HEK293 (cell line): ENCODE results near the gene CCNI2.

ENCODE experiments used
- ELK4 ChIP-seq: IDR thresholded peaks from 2 replicates; pipeline ENCODE4 v1.6.1; 2011; ENCODE audit warnings: mild to moderate bottlenecking, low read depth, low read length, borderline replicate concordance
- KLF16 ChIP-seq: fragments of 450-650 bp; formaldehyde crosslinking; IDR thresholded peaks from 2 replicates; pipeline ENCODE4 v1.5.1; 2017; ENCODE audit warnings: missing biosample characterization, missing genetic modification characterization
- PBX3 ChIP-seq: sonication (generic); formaldehyde crosslinking; IDR thresholded peaks from 2 replicates; pipeline ENCODE4 v1.8.1; 2022; ENCODE audit warnings: mild to moderate bottlenecking, moderate library complexity, missing genetic modification reagents
- PRDM2 ChIP-seq: fragments of 450-650 bp; formaldehyde crosslinking; IDR thresholded peaks from 2 replicates; pipeline ENCODE4 v1.5.1; 2016; ENCODE audit warnings: missing biosample characterization, missing genetic modification characterization, borderline replicate concordance
- SP2 ChIP-seq: fragments of 450-650 bp; formaldehyde crosslinking; IDR thresholded peaks from 2 replicates; pipeline ENCODE4 v1.5.1; 2016; ENCODE audit warnings: missing biosample characterization, missing genetic modification characterization
- TRIM28 ChIP-seq: IDR thresholded peaks from 2 replicates; pipeline ENCODE4 v1.6.1; 2011; ENCODE audit warnings: low read length, control low read depth, borderline replicate concordance
- ZFP69B ChIP-seq: fragments of 450-650 bp; formaldehyde crosslinking; IDR thresholded peaks from 2 replicates; pipeline ENCODE4 v1.5.1; 2016; ENCODE audit warnings: missing biosample characterization, missing genetic modification characterization
- ZNF148 ChIP-seq: fragments of 450-650 bp; formaldehyde crosslinking; IDR thresholded peaks from 2 replicates; pipeline ENCODE4 v1.5.0; 2017; ENCODE audit warnings: missing biosample characterization, missing genetic modification characterization, borderline replicate concordance
- ZNF157 ChIP-seq: fragments of 450-650 bp; formaldehyde crosslinking; IDR thresholded peaks from 2 replicates; pipeline ENCODE4 v1.5.1; 2016; ENCODE audit warnings: missing biosample characterization, missing genetic modification characterization
- ZNF239 ChIP-seq: fragments of 450-650 bp; formaldehyde crosslinking; IDR thresholded peaks from 2 replicates; pipeline ENCODE4 v1.5.1; 2016; ENCODE audit warnings: missing biosample characterization, missing genetic modification characterization
- ZNF274 ChIP-seq, 2 experiments: fragments of 200-500 bp in 1 of 2; fragments of 450-650 bp in 1 of 2; sonication (Bioruptor generic) in 1 of 2; formaldehyde crosslinking in 1 of 2; IDR thresholded peaks; 2 replicates each; pipeline versions ENCODE4 v1.5.1 to v1.6.1; 2014 to 2016; ENCODE audit warnings: borderline replicate concordance in 1 of 2, inconsistent platforms in 1 of 2, low read length in 1 of 2, missing biosample characterization in 1 of 2, missing genetic modification characterization in 1 of 2
- ZNF311 ChIP-seq: fragments of 450-650 bp; formaldehyde crosslinking; IDR thresholded peaks from 2 replicates; pipeline ENCODE4 v1.5.1; 2017; ENCODE audit warnings: missing biosample characterization, missing genetic modification characterization, borderline replicate concordance
- ZNF354C ChIP-seq: fragments of 450-650 bp; formaldehyde crosslinking; IDR thresholded peaks from 2 replicates; pipeline ENCODE4 v1.5.1; 2016; ENCODE audit warnings: missing biosample characterization, missing genetic modification characterization, low read depth, borderline replicate concordance
- ZNF510 ChIP-seq: fragments of 450-650 bp; formaldehyde crosslinking; IDR thresholded peaks from 2 replicates; pipeline ENCODE4 v1.5.1; 2018; ENCODE audit warnings: mild to moderate bottlenecking, missing genetic modification characterization, missing biosample characterization; ENCODE audit not compliant: insufficient replicate concordance
- ZNF544 ChIP-seq: fragments of 450-650 bp; formaldehyde crosslinking; IDR thresholded peaks from 2 replicates; pipeline ENCODE4 v1.5.0; 2017; ENCODE audit warnings: missing biosample characterization, missing genetic modification characterization
- ZNF600 ChIP-seq: fragments of 450-650 bp; formaldehyde crosslinking; IDR thresholded peaks from 2 replicates; pipeline ENCODE4 v1.5.1; 2016; ENCODE audit warnings: missing biosample characterization, missing genetic modification characterization
- ZNF623 ChIP-seq: fragments of 450-650 bp; formaldehyde crosslinking; IDR thresholded peaks from 2 replicates; pipeline ENCODE4 v1.5.1; 2016; ENCODE audit warnings: missing biosample characterization, missing genetic modification characterization
- ZNF629 ChIP-seq: fragments of 450-650 bp; formaldehyde crosslinking; IDR thresholded peaks from 2 replicates; pipeline ENCODE4 v1.5.1; 2017; ENCODE audit warnings: missing biosample characterization, missing genetic modification characterization
- ZNF639 ChIP-seq: fragments of 450-650 bp; formaldehyde crosslinking; IDR thresholded peaks from 2 replicates; pipeline ENCODE4 v1.5.1; 2016; ENCODE audit warnings: missing biosample characterization, missing genetic modification characterization
- ZNF701 ChIP-seq: fragments of 450-650 bp; formaldehyde crosslinking; IDR thresholded peaks from 2 replicates; pipeline ENCODE4 v1.5.1; 2016; ENCODE audit warnings: missing biosample characterization, missing genetic modification characterization
- ZNF704 ChIP-seq: fragments of 450-650 bp; formaldehyde crosslinking; IDR thresholded peaks from 2 replicates; pipeline ENCODE4 v1.5.1; 2016; ENCODE audit warnings: missing biosample characterization, missing genetic modification characterization
- ZNF707 ChIP-seq: fragments of 450-650 bp; formaldehyde crosslinking; IDR thresholded peaks from 2 replicates; pipeline ENCODE4 v1.5.1; 2016; ENCODE audit warnings: missing biosample characterization, missing genetic modification characterization
- ZNF76 ChIP-seq: fragments of 450-650 bp; formaldehyde crosslinking; IDR thresholded peaks from 2 replicates; pipeline ENCODE4; 2016; ENCODE audit warnings: low read depth, missing biosample characterization, missing genetic modification characterization, borderline replicate concordance

CCNI2 gene

GRCh38 chr5:132777209-132778069, 30.2 kb downstream of the CCNI2 start, which contains the start of gene SEPTIN8 (continued):
- no peak for TF ChIP-seq ZNF639 (tag by site-specific recombination)
- TF ChIP-seq ZNF76 (tag by site-specific recombination) = peak; percentile 89
- TF ChIP-seq ZNF544 = no peak
- TF ChIP-seq ZNF704 (tag by site-specific recombination) = no peak
- TF ChIP-seq ZNF510 = no peak
- no peak for TF ChIP-seq ZNF274 (IDR thresholded peaks at IDR 0.05; ENCODE audit: low read length)
- TF ChIP-seq ZNF274 (tag by site-specific recombination; IDR thresholded peaks at IDR 0.05; ENCODE audit: borderline replicate concordance) = no peak
- no peak for TF ChIP-seq ZNF707 (tag by site-specific recombination)
- no peak for TF ChIP-seq ZNF354C (tag by site-specific recombination)
- no peak for TF ChIP-seq ZNF157 (tag by site-specific recombination)
- no peak for TF ChIP-seq ZNF629 (tag by site-specific recombination)
- TF ChIP-seq ZNF148 (tag by site-specific recombination) = no peak
- TF ChIP-seq SP2 = 0 out of 2 replicates have a peak, but pooled peaks have one; percentile 12
- TF ChIP-seq ZFP69B (tag by site-specific recombination) = peak; percentile 83
- TF ChIP-seq ZNF701 (tag by site-specific recombination) = no peak
- no peak for TF ChIP-seq PBX3 (CRISPR knock-in tag)
- no peak for TF ChIP-seq TRIM28
- 0 out of 2 replicates have a peak, but pooled peaks have one; percentile 36 for TF ChIP-seq KLF16 (tag by site-specific recombination)
- no peak for TF ChIP-seq ZNF311 (tag by site-specific recombination)
- TF ChIP-seq ZNF600 = no peak
- no peak for TF ChIP-seq PRDM2 (tag by site-specific recombination)
- TF ChIP-seq ZNF239 (tag by site-specific recombination) = no peak
- TF ChIP-seq ZNF623 (tag by site-specific recombination) = no peak
- TF ChIP-seq ELK4 = no peak
